Hematopoietic multipotent progenitor cell treated with erythropoietin and hydrocortisone succinate and interleukin-3 and kit ligand, for 17 days (in vitro differentiated cells): Measurements from ENCODE around the gene PLEKHG5.
"Not testable (repeated sequence)": the region's sequence is repeated elsewhere in the genome, so short reads cannot be mapped to it uniquely, and the experiment has no call there.

ENCODE experiments used
- DNase-seq: peaks from one replicate; pipeline ENCODE4 v3.0.0-alpha.2; 2015; ENCODE audit warnings: low spot score

The PLEKHG5 gene

DNA sequence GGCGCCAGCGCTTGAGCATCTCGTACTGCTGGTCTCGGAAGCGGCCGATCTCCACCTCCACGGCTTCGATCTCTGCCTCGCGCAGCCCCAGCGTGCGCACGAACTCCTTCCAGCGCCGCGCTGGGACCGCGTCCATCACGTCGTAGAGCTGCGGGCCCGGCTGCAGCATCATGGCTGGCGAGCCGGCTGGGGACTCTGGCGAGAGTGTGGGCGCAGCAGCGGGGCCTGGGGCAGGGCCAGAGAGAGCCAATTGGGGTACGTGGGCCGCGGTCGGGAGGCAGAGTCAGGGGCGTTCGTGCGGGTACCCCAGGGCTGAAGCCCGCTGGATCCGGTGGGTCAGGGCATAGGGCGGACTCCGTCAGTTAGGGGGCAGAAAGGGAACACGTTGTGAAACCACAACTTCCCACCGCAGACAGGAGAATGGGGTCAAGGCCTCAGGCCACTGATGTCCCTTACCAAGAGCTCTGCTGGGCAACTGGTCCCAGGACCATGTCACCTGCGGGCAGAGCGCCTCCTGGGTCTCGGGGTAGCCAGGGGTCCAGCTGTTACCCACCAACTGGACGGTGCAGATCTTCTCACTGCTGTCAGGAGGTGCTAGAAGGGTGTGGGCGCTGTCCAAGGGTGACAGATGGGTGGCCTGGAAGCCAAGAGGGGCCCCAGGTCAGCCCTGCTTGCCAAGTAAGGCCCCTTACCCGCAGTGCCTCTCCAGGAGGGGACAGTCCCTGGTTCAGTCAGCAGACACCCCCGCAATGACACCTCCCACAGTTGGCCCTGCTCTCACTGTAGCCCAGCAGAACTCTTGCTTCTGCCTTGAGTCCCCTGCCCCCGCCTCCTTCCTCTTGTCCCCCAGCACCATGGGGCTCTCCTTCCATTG, 29.7 kb downstream of the PLEKHG5 start:
- no peak for DNase-seq

DNA sequence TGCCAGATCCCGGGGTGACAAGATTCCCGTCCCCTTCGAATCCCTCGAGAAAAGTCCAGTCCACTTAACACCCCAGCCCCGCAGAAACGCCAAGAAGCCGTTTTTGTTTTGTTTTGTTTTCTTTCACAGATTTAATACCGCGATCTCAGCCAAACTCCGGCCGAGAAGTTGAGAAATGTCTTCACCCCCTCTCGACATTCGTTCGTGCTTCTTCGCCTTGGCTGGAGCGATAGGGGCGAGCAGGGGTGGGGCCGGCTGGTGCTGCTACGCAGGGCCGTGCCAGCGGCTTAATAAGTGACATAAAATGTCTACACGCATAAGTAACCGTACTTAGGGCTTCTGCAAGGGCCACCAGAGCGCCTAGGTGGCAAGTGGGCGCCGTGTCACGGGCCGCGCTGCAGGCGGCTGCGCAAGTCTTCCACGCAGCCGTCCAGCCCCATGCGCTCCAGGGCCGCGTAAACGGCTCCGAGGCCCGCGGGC, 30.4 kb downstream of the PLEKHG5 start:
- no peak for DNase-seq

DNA sequence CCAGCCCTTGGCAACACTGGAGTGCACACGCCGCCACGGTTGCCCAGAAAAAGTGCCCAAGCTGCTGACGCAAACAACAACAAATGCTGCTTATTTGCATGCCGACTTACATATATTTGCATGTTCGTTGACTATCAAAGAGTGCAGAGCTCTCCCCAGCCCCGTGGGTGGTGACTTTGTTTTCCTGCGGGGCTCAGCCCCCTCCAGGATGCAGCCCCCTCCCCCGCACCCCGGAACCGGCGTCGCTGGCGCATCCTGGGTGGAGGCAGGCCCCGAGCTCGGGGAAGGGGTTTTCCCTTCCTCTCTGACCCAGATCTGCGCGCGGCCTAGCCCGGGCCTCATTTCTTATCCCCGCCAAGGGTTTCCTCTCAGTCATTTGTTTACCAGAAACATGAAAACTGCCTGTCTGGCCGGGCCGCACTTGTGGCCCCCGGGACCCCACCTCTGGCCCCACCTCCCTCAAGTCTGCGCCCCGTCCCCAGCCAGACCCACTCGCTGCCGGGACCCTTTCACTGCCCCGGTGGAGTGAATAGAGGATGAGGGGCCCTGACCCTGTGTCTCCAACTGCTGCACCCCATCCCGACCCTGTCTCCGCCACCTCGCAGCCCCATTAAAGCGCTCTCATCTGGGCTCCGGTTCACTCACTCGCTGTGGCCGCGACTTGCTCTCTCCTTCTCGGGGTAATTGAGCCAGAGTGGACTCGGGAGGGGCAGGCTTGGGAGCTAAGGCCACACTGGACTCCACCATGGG, 31.0 kb downstream of the PLEKHG5 start:
- no peak for DNase-seq

DNA sequence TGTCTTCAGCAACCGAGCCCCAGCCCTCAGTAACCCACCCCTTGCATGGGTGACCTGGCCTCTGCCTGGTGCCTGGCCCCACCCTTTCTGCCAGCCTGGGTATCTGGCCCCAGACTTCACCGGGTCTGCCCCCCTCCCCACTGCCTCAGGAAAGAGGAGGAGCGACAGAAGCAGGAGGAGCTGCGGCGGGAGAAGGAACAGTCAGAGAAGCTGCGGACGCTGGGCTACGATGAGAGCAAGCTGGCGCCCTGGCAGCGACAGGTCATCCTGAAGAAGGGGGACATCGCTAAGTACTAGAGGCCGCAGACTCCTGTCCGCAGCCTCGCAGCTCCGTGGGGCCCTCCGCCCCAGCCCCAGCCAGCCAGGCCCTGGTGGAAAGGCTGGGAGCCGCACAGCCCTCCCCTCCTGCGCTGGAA, 31.6 kb downstream of the PLEKHG5 start:
- no peak for DNase-seq

DNA sequence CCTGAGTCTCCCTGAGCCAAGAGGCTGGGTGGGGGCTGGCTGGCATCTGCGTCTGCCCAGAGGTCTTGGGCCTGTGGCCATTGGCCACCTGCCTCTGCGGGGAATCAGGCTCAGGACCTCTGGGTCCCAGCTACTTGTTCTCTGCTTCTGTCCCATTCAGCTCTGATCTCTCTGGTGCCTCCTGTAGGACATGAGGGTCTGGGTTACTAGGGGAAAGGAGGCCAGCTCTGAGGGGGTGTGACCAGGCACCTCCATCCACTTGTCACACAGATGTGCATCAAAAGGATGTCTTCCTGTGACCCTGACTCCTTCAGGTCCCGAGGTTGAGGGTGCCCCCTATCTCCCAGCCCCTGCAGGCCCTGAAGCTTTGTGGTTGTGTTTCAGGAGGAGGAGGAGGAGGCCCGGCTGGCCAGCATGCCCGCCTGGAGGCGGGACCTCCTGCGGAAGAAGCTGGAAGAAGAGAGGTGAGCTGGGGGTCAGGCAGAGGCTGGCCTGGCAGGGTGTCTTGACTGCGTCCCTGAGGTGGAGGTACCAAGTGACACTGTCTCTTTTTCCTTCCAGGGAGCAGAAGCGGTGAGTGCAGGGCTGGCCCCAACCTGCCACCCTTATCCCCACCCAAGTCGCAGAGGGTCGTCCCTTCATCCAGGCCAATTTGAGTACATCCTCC, 34.5 kb downstream of the PLEKHG5 start:
- DNase-seq, result no peak

DNA sequence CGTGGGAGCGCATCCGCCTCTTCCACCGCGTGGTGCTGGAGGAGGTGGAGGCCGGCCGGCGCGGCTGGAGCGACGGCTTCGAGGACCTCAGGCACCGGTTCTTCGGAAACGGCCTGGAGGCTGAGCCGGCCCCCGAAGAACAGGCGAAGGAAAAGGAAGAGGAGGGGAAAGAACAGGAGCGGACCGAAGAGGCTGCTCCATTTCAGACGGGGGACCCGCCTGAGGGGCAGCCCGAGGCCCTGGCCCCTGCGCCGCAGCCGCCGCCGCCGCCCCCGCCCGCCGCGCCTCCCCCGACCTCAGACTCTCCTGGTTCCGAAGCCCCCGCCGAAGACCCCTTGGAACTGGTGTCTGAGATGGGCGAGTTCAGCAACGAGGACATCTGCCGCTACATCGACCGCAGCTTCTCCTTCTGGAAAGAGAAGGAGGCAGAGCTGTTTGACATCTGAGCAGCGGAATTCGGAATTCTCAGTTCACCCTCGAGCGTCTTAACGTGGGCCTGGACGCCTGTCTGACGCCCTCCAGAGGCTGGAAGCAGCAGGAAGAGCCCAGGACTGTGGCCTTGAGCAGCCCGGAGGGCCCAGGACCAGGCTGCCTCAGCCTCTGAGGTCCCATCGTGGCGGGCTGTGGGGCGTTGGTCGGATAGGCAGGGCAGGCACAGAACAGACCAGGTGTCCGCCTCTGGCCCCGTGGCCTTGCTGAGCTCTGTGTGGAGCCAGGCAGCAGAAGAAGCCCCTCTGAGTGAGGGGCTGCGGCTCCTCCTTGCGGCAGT, 35.5 kb downstream of the PLEKHG5 start:
- not testable (repeated sequence) for DNase-seq

DNA sequence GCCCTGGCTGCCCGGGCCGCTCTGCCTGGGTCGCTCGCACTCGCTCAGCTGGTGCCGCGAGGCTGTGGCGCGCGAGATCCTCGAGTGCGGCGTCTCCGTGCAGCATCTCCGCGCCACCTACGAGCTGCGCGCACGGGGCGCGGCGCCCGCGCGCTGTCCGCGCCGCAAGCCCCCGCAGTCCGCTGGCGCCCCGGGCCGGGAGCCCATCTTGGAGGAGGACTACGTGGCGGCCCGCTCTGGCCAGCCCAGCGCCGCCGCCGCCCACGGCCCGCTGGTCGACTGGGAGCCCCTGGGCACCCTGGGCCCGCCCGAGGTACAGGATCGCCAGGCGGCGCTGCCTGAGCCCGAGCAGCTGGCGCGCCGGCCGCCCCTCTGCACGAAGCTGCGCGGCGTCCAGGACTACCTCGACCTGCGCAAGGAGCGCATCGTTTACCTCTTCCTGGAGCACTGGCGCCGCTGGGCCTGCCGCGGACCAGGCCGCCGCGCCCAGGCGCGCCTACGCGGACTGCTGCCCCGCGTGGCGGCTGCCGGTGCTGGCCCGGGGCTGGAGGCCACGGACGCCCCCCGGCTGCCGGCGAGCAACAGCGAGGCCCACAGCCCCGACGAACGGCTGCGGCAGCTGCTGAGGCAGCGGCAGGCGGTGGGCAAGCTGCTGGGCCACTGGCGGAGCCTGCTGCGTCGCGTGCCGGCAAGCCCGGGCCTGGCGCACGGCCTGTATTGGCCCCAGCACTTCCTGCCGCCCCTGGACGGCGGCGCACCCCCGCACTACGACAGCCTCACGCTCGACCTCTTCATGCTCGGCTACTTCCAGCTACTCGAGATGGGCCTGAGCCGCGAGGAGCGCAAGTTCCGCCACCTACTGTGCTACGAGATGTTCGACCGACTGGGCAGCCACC, 36.4 kb downstream of the PLEKHG5 start:
- DNase-seq, result no peak

DNA sequence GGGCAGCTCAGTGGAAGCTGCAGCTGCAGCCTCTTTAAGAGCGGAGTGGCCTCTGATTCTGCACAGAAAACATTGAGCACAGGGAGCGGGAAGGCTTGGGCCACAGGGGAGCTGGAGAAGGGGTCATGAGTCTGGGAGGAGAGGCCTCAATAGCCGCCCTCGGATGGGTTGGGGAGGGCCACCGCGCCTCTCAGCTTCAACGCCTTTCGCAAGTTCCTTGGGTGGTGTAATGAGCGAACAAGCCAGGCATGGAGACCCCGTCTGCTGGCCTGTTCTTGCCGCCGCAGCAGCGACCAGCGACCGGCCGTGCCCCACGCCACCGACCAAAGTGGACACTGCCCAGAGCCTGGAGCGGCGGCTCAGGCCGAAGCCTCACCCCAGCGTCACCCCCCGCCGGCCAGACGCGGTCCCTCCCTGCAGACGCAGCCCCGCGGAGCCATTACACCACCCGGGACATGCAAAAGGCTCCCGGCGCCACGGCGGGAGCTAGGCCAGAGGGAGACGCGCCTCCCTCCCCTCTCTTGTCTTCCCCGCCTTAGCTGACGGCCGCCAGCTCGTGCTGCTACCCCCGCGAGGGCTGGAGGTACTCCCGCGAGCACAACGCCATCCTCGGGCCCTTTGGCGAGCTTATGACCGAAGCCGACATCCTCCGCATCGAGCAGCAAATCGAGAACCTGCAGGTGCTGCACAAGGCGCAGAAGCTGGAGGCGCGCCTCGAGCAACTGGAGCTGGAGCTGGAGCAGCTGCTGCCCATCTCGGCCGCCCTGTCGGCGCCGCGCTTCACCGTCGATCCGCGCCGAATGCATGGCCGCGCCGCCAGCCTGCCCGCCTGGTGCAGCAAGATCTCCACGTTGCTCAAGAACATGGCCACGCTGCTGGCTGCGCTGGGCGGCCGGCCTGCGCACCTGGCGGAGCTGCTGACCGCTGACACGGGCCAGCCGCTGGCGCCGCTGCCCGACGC, 37.3 kb downstream of the PLEKHG5 start:
- DNase-seq, result not testable (repeated sequence)

DNA sequence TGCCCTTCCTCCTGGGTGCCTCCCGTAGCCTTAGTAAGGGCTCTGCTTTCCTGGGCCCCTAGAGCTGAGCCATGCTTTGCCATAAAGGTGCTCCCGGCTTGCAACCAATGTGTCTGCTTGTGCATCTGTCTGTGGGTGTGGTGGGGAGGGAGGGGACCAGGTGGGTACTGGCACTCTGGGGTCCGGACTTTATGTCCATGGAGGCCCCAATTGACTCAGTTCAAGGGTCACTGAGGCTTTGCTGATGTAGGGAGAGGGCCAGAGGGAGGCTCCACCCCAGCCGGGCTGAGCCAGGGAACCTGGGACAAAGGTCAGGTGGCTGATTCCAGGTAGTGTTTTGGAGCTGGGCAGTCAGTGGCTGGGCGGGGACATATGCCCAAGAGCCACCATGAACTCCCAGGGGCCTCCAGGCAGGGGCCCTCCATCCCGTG, 40.5 kb downstream of the PLEKHG5 start:
- no peak for DNase-seq

DNA sequence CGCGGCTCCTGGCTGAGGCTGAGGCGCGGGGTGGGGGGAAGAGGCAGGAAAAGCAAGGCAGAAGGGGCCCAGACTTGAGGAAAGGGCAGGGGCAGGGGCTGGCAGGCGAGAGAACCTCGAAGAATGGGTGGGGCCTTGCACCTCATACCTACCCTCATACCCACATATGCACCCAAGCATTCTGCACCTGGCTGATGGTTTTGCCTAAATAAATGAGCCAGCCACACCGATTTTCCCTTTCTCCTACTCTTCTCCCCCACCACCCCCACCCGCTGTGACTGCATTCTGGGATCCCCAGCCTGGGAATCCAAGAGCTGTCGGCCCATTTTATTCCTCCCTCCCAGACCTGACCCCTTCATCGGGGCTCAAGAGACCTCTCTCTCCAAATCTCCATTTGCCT, 41.0 kb downstream of the PLEKHG5 start:
- not testable (repeated sequence) for DNase-seq

DNA sequence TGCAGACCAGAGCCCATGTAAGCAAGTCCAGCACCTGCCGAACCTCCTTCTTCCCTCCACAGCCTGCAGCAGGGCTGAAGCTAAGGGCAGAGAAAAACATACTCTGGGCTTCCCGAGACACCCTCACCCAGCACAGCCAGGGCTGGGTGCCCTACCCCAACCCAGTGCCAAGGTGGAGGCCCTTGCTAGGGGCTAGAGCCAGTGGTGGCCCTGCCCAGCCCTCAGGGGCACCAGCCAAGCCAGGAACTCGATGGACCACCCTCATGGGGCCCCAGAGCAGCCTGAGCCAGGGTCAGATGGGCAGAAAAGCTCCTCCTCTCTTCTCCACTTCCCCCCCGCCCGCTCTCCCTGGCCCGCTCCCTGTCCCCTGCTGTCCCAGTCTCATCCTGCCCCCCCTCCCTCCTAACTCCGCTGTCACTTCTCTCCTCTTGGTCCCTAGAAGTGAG, 41.4 kb downstream of the PLEKHG5 start:
- no peak for DNase-seq

DNA sequence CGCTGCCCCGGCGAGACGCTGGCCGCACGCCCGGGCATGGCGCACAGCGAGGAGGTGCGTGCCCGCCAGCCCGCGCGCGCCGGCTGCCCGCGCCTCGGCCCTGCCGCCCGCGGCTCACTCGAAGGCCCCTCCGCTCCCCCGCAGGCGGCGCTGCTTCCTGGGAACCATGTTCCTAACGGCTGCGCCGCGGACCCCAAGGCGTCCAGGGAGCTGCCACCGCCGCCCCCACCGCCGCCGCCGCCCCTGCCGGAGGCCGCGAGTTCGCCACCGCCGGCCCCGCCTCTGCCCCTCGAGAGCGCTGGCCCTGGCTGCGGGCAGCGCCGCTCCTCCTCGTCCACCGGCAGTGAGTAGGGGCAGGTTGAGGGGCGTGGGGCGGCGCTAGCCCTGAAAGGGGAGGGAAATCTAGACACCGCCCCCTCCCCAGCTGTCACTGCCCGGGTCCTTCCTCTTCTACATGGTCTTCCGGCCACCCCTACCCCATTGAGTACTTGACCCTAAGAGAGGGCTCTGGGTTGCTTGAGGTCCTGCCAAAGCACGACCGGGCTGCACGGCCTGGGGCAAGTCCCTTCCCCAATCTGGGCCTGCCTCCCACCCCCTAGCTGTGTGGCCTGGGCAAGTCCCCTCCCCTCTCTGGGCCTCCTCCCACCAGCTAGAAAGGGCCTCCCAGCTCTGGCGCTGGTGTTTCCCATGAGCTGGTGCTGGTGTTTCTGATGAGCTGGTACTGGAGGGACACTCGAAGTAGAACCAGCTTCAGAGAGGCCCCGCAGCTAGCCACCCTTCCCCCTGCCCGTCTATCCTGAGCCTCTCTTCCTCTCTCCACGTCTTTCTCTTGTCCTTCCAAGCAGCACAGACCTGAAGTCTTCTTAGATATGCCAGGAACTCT, 42.5 kb downstream of the PLEKHG5 start:
- DNase-seq, result no peak

DNA sequence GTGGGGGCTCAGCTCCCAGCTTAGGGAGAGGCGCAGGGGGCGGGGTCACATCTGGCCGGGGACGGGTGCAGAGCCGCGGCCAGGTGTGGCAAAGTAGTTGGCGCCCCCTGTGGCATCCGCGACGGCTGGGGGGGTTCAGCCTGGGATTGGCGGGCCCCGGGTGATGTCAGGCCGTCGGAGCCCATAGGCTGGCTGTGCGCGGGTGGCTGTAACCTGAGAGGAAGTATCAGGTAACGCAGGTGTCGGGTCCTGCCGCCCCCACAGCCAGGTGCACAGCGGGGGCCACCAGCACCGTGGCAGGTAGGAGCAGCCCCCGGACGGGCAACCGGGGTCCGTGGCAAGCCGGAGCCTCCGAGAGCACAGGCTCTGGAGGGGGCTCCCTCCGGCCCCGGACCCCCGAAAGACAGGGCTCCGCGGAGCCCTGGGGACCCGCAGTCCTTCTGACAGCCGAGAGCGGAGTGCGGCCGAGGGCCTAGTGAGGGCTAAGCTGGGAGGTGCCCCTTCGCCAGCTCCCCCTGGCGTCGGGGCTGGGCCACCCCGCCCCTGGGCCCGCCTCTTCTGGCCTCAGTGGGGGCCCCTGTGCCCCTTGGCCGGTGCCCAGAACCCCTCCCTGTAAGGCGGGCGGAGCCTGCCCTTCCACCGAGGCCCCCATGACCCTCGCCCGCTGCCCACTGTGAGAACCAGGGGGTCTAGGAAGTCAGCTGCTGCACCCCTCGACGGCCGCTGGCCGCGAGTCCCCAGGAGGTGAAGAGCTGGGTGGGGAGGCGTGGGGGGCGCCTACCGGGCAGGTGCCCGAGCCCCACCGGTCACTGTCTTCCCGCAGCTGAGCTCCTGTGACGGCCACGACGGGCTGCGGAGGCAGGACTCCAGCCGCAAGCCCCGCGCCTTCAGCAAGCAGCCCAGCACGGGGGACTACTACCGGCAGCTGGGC, 43.4 kb downstream of the PLEKHG5 start:
- no peak for DNase-seq

DNA sequence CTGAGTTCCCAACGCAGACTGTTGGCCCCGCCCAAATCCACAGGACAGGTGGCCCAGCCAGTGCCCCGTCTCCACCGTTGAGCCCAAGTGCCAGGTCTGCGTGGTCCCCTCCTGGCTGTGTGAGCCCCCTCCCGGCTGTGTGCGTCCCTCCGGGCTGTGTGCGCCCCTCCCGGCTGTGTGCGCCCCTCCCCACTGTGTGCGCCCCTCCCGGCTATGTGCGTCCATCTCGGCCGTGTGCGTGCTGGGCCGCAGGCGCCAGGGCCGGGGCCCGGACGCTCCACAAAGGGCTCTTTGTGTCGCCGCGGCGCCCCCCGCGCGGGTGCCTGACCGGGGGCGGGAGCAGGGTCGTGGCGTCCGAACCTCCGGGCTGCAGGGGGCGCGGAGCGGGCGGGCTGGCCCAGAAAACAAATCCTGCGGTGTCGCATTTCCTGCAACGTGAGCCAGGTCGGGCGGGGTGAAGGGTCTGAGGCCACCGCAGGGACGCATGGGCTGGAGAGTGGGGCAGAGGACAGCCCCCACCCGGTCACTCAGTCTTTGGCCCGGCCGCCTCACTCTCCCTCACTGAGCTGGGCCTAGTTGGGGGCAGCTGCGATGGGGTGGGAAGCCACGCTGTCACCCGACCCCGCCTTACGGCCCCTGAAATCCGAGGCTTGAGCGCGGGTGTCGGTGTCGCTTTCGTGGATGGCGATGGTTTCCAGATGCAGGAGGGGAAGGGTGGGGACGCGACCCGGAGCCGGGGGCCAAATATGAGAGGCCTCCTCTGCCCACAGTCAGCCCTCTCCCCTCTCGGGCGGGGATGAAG, 44.2 kb downstream of the PLEKHG5 start:
- no peak for DNase-seq

DNA sequence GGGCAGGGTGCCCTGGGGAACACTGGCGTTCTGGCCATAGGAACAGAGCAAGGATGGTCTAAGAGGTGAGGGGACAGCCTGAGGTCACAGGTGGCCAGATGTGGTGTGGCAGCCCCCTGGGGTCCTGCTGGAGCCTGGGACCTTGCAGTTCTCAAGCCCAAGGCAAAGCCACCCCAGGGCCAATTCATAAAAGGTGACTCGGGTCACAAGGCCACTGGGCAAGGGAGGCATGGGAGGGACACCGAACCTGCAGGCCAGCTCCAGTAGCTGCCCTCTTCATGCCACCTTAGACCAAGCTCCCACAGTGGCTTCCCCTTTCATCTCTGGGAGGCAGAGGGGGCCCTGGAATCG, 44.8 kb downstream of the PLEKHG5 start:
- DNase-seq, result no peak

DNA sequence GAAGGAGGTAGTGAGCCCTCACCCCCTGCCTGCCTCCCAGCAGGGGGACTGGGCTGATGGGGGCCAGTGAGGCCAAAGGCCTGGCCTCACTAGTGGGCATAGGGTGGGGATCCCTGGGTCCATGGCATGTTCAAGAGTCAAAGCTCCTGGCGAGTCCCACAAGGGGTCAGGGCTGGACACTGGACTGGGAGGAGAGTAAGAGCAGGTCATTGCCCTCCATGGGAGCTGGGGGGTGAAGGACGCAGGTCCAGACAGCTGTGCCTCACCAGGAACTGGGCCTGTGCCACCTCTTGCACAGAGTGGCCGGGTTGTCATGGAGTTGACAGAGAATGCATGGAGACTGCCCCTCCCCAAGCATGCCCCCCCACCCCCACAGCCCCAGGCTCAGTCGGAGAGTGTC, 45.5 kb downstream of the PLEKHG5 start:
- not testable (repeated sequence) for DNase-seq
